MM.1S (cell line): ENCODE data around the gene FN3K.

ENCODE experiments used
- CTCF ChIP-seq: fragments of 300-600 bp; sonication (generic); IDR thresholded peaks from 2 replicates; pipeline ENCODE4 v1.5.1; 2016; ENCODE audit warnings: antibody characterized with exemption, low read length, mixed read lengths
- EZH2 ChIP-seq: fragments of 300-600 bp; sonication (generic); optimal IDR thresholded peaks from 2 replicates; pipeline ENCODE3; 2017; ENCODE audit warnings: low read depth, mild to moderate bottlenecking, antibody characterized with exemption, low read length, mixed read lengths
- EZH2phosphoT487 ChIP-seq: fragments of 300-600 bp; sonication (generic); IDR thresholded peaks from 2 replicates; pipeline ENCODE4 v1.6.1; 2018; ENCODE audit warnings: antibody characterized with exemption, low read length

DNA sequence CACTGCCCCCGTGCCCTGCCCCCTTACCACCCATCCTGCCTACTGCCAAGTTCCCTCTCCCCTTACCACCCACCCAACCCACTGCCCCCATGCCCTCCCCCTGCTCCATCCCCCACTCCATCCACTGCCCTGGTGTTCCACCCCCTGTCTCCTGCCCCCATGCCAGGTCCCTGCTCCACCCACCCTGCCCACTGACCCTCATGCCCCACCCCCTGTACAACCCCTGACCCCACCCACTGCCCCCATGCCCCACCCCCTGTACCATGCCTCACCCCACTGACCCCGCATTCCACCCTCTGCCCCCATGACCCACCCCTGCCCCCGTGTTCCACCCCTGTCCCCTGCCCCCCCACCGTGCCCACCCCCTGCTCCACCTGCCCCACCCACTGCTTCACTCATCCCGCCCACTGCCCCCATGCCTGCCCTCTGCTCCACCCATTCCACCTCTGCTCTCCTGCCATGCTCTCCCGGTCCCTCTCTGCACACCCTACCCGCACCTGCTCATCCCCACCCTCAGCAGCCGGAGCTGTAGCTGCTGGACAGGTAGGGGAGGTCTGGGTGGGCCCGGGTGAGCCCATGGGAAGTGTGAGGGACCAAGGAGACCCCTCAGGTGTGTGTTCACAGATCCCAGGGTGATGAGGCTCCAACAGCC lies 26.3 kb upstream of the FN3K start:
- no peak for TF ChIP-seq CTCF
- no peak for TF ChIP-seq EZH2phosphoT487
- no peak for TF ChIP-seq EZH2
